Inflammatory macrophage treated with lipopolysaccharide for 4 hours (primary cell): ENCODE results near the gene CCDC107.

ENCODE experiments used
- DNase-seq: peaks from one replicate; pipeline ENCODE4 v3.0.0-alpha.2; 2020

CCDC107 gene

GRCh38 chr9:35662437-35662836 is 4.3 kb downstream of the CCDC107 start:
- DNase-seq, result no peak

GRCh38 chr9:35664531-35665470 is 6.7 kb downstream of the CCDC107 start, which contains the start of gene ARHGEF39:
TSS of gene ARHGEF39 (minus strand) at chr9:35665195. CDS start at chr9:35665169, 26 bp downstream.
- DNase-seq, result peak; percentile 77

GRCh38 chr9:35665471-35665818 is 7.4 kb downstream of the CCDC107 start:
- DNase-seq, result no peak

GRCh38 chr9:35666045-35666444 is 8.0 kb downstream of the CCDC107 start:
- DNase-seq, result no peak

GRCh38 chr9:35666549-35666948 is 8.5 kb downstream of the CCDC107 start:
- DNase-seq, result no peak

GRCh38 chr9:35667939-35668338 is 9.8 kb downstream of the CCDC107 start:
- DNase-seq, result no peak

- no peak for DNase-seq
Observed at GRCh38 chr9:35669331-35670145, 11.4 kb downstream of the CCDC107 start.

GRCh38 chr9:35673132-35674024 is 15.3 kb downstream of the CCDC107 start, which contains the start of gene CA9:
TSS of gene CA9 (plus strand) at chr9:35673928. CDS start at chr9:35673960, 32 bp downstream.
- no peak for DNase-seq

- no peak for DNase-seq
Observed at GRCh38 chr9:35674025-35674361, 15.9 kb downstream of the CCDC107 start.

- no peak for DNase-seq
Observed at GRCh38 chr9:35675204-35675603, 17.1 kb downstream of the CCDC107 start.

- peak; percentile 13 for DNase-seq
Observed at GRCh38 chr9:35675732-35676392, 17.8 kb downstream of the CCDC107 start.

- DNase-seq, result no peak
Observed at GRCh38 chr9:35679091-35679490, 21.0 kb downstream of the CCDC107 start.

- no peak for DNase-seq
Observed at GRCh38 chr9:35679766-35680330, 21.8 kb downstream of the CCDC107 start.

- DNase-seq, result no peak
Observed at GRCh38 chr9:35680331-35681105, 22.4 kb downstream of the CCDC107 start.

- no peak for DNase-seq
Observed at GRCh38 chr9:35681341-35682002, 23.4 kb downstream of the CCDC107 start.

GRCh38 chr9:35682051-35682450 is 24.0 kb downstream of the CCDC107 start:
- DNase-seq, result no peak

- no peak for DNase-seq
Observed at GRCh38 chr9:35682520-35683315, 24.6 kb downstream of the CCDC107 start.

GRCh38 chr9:35683323-35683722 is 25.2 kb downstream of the CCDC107 start:
- no peak for DNase-seq

- DNase-seq, result no peak
Observed at GRCh38 chr9:35684921-35685320, 26.8 kb downstream of the CCDC107 start.

- no peak for DNase-seq
Observed at GRCh38 chr9:35685506-35685905, 27.4 kb downstream of the CCDC107 start.
